ENCODE data around the gene P2RX1.

- no peak for TF ChIP-seq POLR2A (IDR thresholded peaks at IDR 0.05)
- no peak for TF ChIP-seq CTCF (IDR thresholded peaks at IDR 0.05)
- no peak for TF ChIP-seq POLR2AphosphoS5 (IDR thresholded peaks at IDR 0.05)
Observed at GRCh38 chr17:3887394-3887793, 28.9 kb downstream of the P2RX1 start.
